NCI-H82 treated with DMSO at 0.1 percent for 48 hours (cell line): Measurements from ENCODE around the gene ASZ1.

Source experiments
- DNase-seq: peaks from one replicate; lab custom pipeline; 2025; ENCODE audit not compliant: unreplicated experiment; lab: John Stamatoyannopoulos, UW

The ASZ1 gene

GRCh38 chr7:117347962-117348672 lies 79.2 kb downstream of the ASZ1 start:
- no peak for DNase-seq

- no peak for DNase-seq
These were observed 79.8 kb downstream of the ASZ1 start for GRCh38 chr7:117347480-117347879.

- no peak for DNase-seq
These were observed 81.1 kb downstream of the ASZ1 start for GRCh38 chr7:117346161-117346560.

- no peak for DNase-seq
These were observed 89.3 kb downstream of the ASZ1 start for GRCh38 chr7:117338020-117338419.

- DNase-seq, result no peak
These were observed 94.1 kb downstream of the ASZ1 start for GRCh38 chr7:117333168-117333567.

GRCh38 chr7:117332031-117332430 lies 95.3 kb downstream of the ASZ1 start:
- no peak for DNase-seq

GRCh38 chr7:117325836-117326235 lies 101.5 kb downstream of the ASZ1 start:
- DNase-seq, result no peak

GRCh38 chr7:117324960-117325359 lies 102.3 kb downstream of the ASZ1 start:
- no peak for DNase-seq

- no peak for DNase-seq
These were observed 103.2 kb downstream of the ASZ1 start for GRCh38 chr7:117323851-117324711.

GRCh38 chr7:117323305-117323850 lies 103.9 kb downstream of the ASZ1 start:
- no peak for DNase-seq

GRCh38 chr7:117322741-117323304 lies 104.5 kb downstream of the ASZ1 start, which contains the start of gene WNT2:
Gene WNT2 (minus strand): TSS chr7:117323058. CDS start chr7:117322989, 69 bp downstream.
- DNase-seq, result no peak

GRCh38 chr7:117320523-117320922 lies 106.8 kb downstream of the ASZ1 start:
- DNase-seq, result no peak

- no peak for DNase-seq
These were observed 108.1 kb downstream of the ASZ1 start for GRCh38 chr7:117319181-117319580.

GRCh38 chr7:117313582-117313981 lies 113.7 kb downstream of the ASZ1 start:
- no peak for DNase-seq
